WTC11 (cell line): ENCODE results near the gene FAM240B. TPM values are rescaled to one million over a fixed set of nuclear protein-coding genes. Genes with fewer than 3 reads are reported as not detected.

Experiments used
- ATAC-seq: fragments of 200-7000 bp; cut with Tn5 transposase; 2 replicates; pipeline ENCODE4 v1.10.0; 2021; ENCODE audit warnings: mild to moderate bottlenecking, moderate library complexity
- CTCF ChIA-PET: fragments of 300-600 bp; sonication (Branson Sonifier 250); formaldehyde crosslinking; loops from one replicate; lab custom pipeline; 2021; ENCODE audit warnings: antibody characterized with exemption; lab: Charles Lee
- POLR2A ChIA-PET: fragments of 350-600 bp; sonication (Branson Sonifier 250); formaldehyde crosslinking; loops from one replicate; lab custom pipeline; 2021; ENCODE audit warnings: antibody characterized with exemption; lab: Charles Lee
- DNase-seq: peaks from one replicate; pipeline ENCODE4 v3.0.0; 2021; ENCODE audit warnings: low spot score
- H3K27ac Mint-ChIP-seq: 2 replicates; pipeline ENCODE4 v1.8.0; 2021; ENCODE audit warnings: mixed read lengths
- H3K27me3 Mint-ChIP-seq: 2 replicates; pipeline ENCODE4 v1.8.0; 2021; ENCODE audit warnings: low read depth, mild to moderate bottlenecking, moderate library complexity, mixed read lengths
- H3K36me3 Mint-ChIP-seq: 2 replicates; pipeline ENCODE4 v1.8.0; 2021; ENCODE audit warnings: mixed read lengths
- H3K4me1 Mint-ChIP-seq: 2 replicates; pipeline ENCODE4 v1.8.0; 2022; ENCODE audit warnings: mixed read lengths
- H3K4me3 Mint-ChIP-seq: 2 replicates; pipeline ENCODE4 v1.8.0; 2021; ENCODE audit warnings: mild to moderate bottlenecking, moderate library complexity, mixed read lengths
- H3K9me3 Mint-ChIP-seq: 2 replicates; pipeline ENCODE4 v1.8.0; 2021; ENCODE audit warnings: mixed read lengths
- ARID4B ChIP-seq: sonication (generic); formaldehyde crosslinking; IDR thresholded peaks from 2 replicates; pipeline ENCODE4 v1.8.0; 2023; ENCODE audit warnings: missing genetic modification reagents, mild to moderate bottlenecking, borderline replicate concordance
- CDX4 ChIP-seq: fragments of 250-450 bp; sonication (Bioruptor Pico); IDR thresholded peaks from 2 replicates; pipeline ENCODE4 v1.9.0; 2021; ENCODE audit warnings: moderate library complexity, mild to moderate bottlenecking, inconsistent platforms, borderline replicate concordance
- E2F1 ChIP-seq: sonication (generic); formaldehyde crosslinking; IDR thresholded peaks from 2 replicates; pipeline ENCODE4 v1.8.0; 2022; ENCODE audit warnings: mild to moderate bottlenecking, missing genetic modification reagents
- EMX1 ChIP-seq: fragments of 250-450 bp; sonication (Bioruptor Pico); IDR thresholded peaks from 2 replicates; pipeline ENCODE4 v1.8.0; 2021; ENCODE audit warnings: mild to moderate bottlenecking
- ETV6 ChIP-seq: sonication (generic); formaldehyde crosslinking; IDR thresholded peaks from 2 replicates; pipeline ENCODE4 v1.8.1; 2022; ENCODE audit warnings: mild to moderate bottlenecking, missing genetic modification reagents
- GABPB1 ChIP-seq: sonication (generic); formaldehyde crosslinking; IDR thresholded peaks from 2 replicates; pipeline ENCODE4 v1.8.1; 2023; ENCODE audit warnings: mild to moderate bottlenecking, missing genetic modification reagents
- IRF2 ChIP-seq: sonication (generic); formaldehyde crosslinking; IDR thresholded peaks from 2 replicates; pipeline ENCODE4 v1.8.0; 2022; ENCODE audit warnings: low read depth, missing genetic modification reagents, borderline replicate concordance
- JUN ChIP-seq: sonication (generic); formaldehyde crosslinking; IDR thresholded peaks from 2 replicates; pipeline ENCODE4 v1.8.0; 2023; ENCODE audit warnings: mild to moderate bottlenecking, missing genetic modification reagents
- MAX ChIP-seq: sonication (generic); formaldehyde crosslinking; IDR thresholded peaks from 2 replicates; pipeline ENCODE4 v1.8.0; 2022; ENCODE audit warnings: mild to moderate bottlenecking, missing genetic modification reagents
- PRRX2 ChIP-seq: fragments of 250-450 bp; sonication (Bioruptor Pico); IDR thresholded peaks from 2 replicates; pipeline ENCODE4 v1.8.0; 2021; ENCODE audit warnings: mild to moderate bottlenecking
- RORB ChIP-seq: fragments of 250-450 bp; sonication (Bioruptor Pico); IDR thresholded peaks from 2 replicates; pipeline ENCODE4 v1.9.0; 2021; ENCODE audit warnings: mild to moderate bottlenecking
- SMAD4 ChIP-seq: sonication (generic); formaldehyde crosslinking; IDR thresholded peaks from 2 replicates; pipeline ENCODE4 v1.8.0; 2022; ENCODE audit warnings: mild to moderate bottlenecking, missing genetic modification reagents
- USF1 ChIP-seq: sonication (generic); formaldehyde crosslinking; IDR thresholded peaks from 2 replicates; pipeline ENCODE4 v1.8.0; 2022; ENCODE audit warnings: mild to moderate bottlenecking, missing genetic modification reagents
- ZBTB21 ChIP-seq: sonication (generic); formaldehyde crosslinking; IDR thresholded peaks from 2 replicates; pipeline ENCODE4 v1.8.1; 2023; ENCODE audit warnings: mild to moderate bottlenecking, missing genetic modification reagents, borderline replicate concordance
- ZNF232 ChIP-seq: sonication (generic); formaldehyde crosslinking; IDR thresholded peaks from 2 replicates; pipeline ENCODE4 v1.8.0; 2022; ENCODE audit warnings: mild to moderate bottlenecking, missing genetic modification reagents
- ZNF281 ChIP-seq: sonication (generic); formaldehyde crosslinking; IDR thresholded peaks from 2 replicates; pipeline ENCODE4 v1.8.0; 2023; ENCODE audit warnings: mild to moderate bottlenecking, missing genetic modification reagents
- ZNF317 ChIP-seq: sonication (generic); formaldehyde crosslinking; IDR thresholded peaks from 2 replicates; pipeline ENCODE4 v1.8.1; 2023; ENCODE audit warnings: low read depth, mild to moderate bottlenecking, moderate library complexity, missing genetic modification reagents, borderline replicate concordance
- ZNF532 ChIP-seq: fragments of 250-450 bp; sonication (Bioruptor Pico); IDR thresholded peaks from 2 replicates; pipeline ENCODE4 v1.9.0; 2021; ENCODE audit warnings: mild to moderate bottlenecking, borderline replicate concordance
- total RNA-seq: library from RNA; stranded (reverse); gene quantifications from 3 replicates; pipeline ENCODE4 v1.2.3, GENCODE V29; 2021

The FAM240B gene
- total RNA-seq, 1 experiment from 2014 or later = not detected

GRCh38 chr9:38715684-38716083, 4.2 kb downstream of the FAM240B start:
- no peak for ATAC-seq
- no peaks in the 10 kb centered on the region for H3K27me3 Mint-ChIP-seq
- TF ChIP-seq ZNF232 (no peak), ZBTB21 (no peak), MAX (CRISPR knock-in tag) (no peak), SMAD4 (CRISPR knock-in tag) (no peak)
- H3K27ac Mint-ChIP-seq = no peak overlapping the region
- H3K36me3 Mint-ChIP-seq = no peaks in the 10 kb centered on the region
- peaks cover 7% of the 10 kb centered on the region for H3K4me1 Mint-ChIP-seq
- CTCF ChIA-PET = interaction anchor here (1.2 to 2.5 kb wide), 2 partner anchors 7 to 12 kb away, joined by 4 to 8 read pairs; no protein-coding TSS in a partner anchor
- no peak for DNase-seq
- no peaks in the 10 kb centered on the region for H3K9me3 Mint-ChIP-seq
- POLR2A ChIA-PET = no interaction called here
- no peak overlapping the region for H3K4me3 Mint-ChIP-seq

- POLR2A ChIA-PET = no interaction called here
These were observed 6.5 kb downstream of the FAM240B start for GRCh38 chr9:38713426-38713825.

GRCh38 chr9:38708759-38709158, 11.2 kb downstream of the FAM240B start:
- POLR2A ChIA-PET = no interaction called here
- H3K4me1 Mint-ChIP-seq = peaks cover 27% of the 10 kb centered on the region
- CTCF ChIA-PET = interaction anchor here (0.8 to 2.4 kb wide), 9 partner anchors 8 to 276 kb away, joined by 3 to 28 read pairs (median 9); no protein-coding TSS in a partner anchor
- DNase-seq (no peak), ATAC-seq (no peak)
- H3K36me3 Mint-ChIP-seq = peaks cover 3% of the 10 kb centered on the region
- peaks cover 2% of the 10 kb centered on the region for H3K9me3 Mint-ChIP-seq
- H3K4me3 Mint-ChIP-seq = no peak overlapping the region
- H3K27ac Mint-ChIP-seq = no peak overlapping the region
- no peak for TF ChIP-seq IRF2 (CRISPR knock-in tag)
- no peak for TF ChIP-seq MAX (CRISPR knock-in tag)
- no peak for TF ChIP-seq PRRX2 (CRISPR knock-in tag)
- TF ChIP-seq ARID4B (CRISPR knock-in tag) = no peak
- TF ChIP-seq SMAD4 (CRISPR knock-in tag) = no peak
- no peak for TF ChIP-seq RORB (CRISPR knock-in tag)
- TF ChIP-seq ZNF281 (CRISPR knock-in tag) = no peak
- TF ChIP-seq ZNF317 (CRISPR knock-in tag) = no peak
- TF ChIP-seq USF1 (CRISPR knock-in tag) = no peak
- no peak for TF ChIP-seq EMX1 (CRISPR knock-in tag)
- no peak for TF ChIP-seq ETV6 (CRISPR knock-in tag)
- no peak for TF ChIP-seq CDX4
- TF ChIP-seq ZNF532 (CRISPR knock-in tag) = no peak
- TF ChIP-seq E2F1 (CRISPR knock-in tag) = no peak
- H3K27me3 Mint-ChIP-seq = no peaks in the 10 kb centered on the region

More at GRCh38 chr9:38713426-38713825, 6.5 kb downstream of the FAM240B start:
- TF ChIP-seq JUN (no peak), GABPB1 (CRISPR knock-in tag) (peak; percentile 42; the same call in 1 of the 2 replicates)
- TF ChIP-seq, all 79 proteins: peak for 1
- ATAC-seq (no peak), DNase-seq (no peak)
- Mint-ChIP-seq H3K27ac (no peak overlapping the region), H3K4me1 (peaks cover 22% of the 10 kb centered on the region), H3K36me3 (no peaks in the 10 kb centered on the region), H3K4me3 (no peak overlapping the region), H3K9me3 (no peaks in the 10 kb centered on the region), H3K27me3 (no peaks in the 10 kb centered on the region)
- CTCF ChIA-PET = no interaction called here
